SHP77 treated with DMSO at 0.1 percent for 48 hours (cell line): Measurements from ENCODE around the gene DDX6.
"Not testable (repeated sequence)": the region's sequence is repeated elsewhere in the genome, so short reads cannot be mapped to it uniquely, and the experiment has no call there.

Experiments
- DNase-seq: peaks from one replicate; lab custom pipeline; 2025; lab: John Stamatoyannopoulos, UW

Gene DDX6

GRCh38 chr11:118791961-118792569, 1.1 kb upstream of the DDX6 start:
- DNase-seq: no peak

DNA sequence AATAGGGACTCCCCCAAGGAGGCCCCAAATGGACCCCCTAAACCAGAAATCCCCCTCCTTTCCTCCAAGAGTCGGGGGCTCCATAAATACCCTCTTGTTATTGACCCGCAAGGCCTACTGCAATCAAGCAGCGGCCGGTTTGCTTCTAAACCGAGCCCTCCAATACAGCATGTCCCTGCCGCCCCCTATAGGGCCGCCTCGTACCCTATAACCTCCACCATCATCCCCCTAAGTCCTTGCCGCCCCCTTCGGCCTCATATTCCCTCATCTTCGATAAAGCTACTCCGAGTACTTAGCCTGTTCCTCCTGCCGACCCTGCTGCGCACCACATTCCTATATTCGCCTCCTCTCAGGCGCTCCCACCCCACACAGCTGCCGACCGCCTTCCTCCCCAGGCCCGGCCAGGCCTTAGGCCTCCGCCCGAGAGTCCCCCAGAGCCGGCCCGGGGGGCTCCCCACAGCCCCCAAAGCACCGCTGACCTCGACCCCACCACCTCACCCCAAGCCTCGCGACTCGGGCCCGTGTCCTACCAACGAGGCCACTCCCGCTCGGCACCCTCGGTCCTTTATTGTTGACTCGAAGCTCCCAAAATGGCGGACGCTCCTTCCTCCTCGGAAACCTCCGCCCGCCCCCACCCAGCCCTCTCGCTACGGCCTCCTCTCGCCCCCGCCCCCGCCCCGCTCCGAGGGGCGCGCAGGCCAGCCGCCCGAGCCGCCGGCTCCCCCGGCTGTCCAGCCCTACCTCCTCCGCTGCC, 430 bp downstream of the DDX6 start:
- DNase-seq: peak; percentile 18

GRCh38 chr11:118789501-118790356, 1.2 kb downstream of the DDX6 start:
- no peak for DNase-seq

GRCh38 chr11:118786657-118787056, 4.3 kb downstream of the DDX6 start:
- DNase-seq: no peak

- DNase-seq: no peak
Measured at GRCh38 chr11:118785362-118785761, 5.6 kb downstream of the DDX6 start.

GRCh38 chr11:118783724-118784495, 7.1 kb downstream of the DDX6 start:
- DNase-seq: no peak

- not testable (repeated sequence) for DNase-seq
Measured at GRCh38 chr11:118783324-118783723, 7.6 kb downstream of the DDX6 start.

DNA sequence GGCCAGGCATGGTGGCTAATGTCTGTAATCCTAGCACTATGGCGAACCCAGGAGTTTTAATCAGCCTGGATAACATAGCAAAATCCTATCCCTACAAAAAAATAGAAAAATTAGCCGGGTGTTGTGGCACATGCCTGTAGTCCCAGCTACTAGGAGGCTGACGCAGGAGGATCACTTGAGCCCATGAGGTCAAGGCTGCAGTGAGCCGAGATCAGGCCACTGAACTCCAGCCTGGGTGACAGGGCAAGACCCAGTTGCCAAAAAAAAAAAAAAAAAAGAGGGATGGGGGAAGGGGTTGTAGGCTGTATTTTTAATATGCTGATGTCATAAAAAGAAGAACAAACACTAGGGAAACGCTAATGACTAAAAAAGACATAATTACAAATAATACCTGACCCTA, 12.1 kb downstream of the DDX6 start:
- DNase-seq: no peak

DNA sequence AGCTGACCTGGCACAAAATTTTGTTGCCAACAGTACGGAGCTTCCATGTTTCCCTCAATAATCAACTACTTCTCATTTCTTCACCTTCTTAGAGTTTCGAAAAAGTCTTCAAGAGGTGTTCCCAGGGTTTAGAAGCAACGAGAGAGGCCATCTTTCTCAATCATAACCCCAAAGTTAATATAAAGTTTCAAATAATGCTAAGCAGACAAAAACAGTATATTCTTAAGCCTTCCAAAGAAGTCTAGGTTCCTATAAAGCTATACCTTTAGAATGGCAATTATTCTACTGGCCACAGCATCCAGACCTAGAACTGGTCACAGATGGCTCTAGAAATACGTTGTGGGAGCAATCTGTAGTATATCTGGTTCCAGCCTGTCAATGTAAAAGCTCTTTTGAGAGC, 16.9 kb downstream of the DDX6 start:
- DNase-seq: no peak

GRCh38 chr11:118771547-118772288, 19.2 kb downstream of the DDX6 start:
- DNase-seq: no peak

DNA sequence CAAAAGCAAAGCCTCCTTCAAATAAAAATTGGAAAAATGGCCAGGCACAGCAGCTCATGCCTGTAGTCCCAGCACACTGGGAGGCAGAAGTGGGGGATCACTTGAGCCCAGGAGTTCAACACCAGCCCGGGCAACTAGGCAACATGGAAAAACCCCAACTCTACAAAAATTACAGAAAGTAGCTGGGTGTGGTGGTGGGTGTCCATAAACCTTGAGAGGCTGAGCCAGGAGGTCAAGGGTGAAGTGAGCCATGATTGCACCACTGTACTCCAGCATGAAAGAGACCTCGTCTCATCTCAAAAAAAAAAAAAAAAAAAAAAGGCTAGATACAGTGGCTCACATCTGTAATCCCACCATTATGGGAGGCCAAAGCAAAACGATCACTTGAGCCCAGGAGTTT, 22.3 kb downstream of the DDX6 start:
- DNase-seq: no peak

- DNase-seq: no peak
Measured at GRCh38 chr11:118766035-118766434, 24.9 kb downstream of the DDX6 start.

DNA sequence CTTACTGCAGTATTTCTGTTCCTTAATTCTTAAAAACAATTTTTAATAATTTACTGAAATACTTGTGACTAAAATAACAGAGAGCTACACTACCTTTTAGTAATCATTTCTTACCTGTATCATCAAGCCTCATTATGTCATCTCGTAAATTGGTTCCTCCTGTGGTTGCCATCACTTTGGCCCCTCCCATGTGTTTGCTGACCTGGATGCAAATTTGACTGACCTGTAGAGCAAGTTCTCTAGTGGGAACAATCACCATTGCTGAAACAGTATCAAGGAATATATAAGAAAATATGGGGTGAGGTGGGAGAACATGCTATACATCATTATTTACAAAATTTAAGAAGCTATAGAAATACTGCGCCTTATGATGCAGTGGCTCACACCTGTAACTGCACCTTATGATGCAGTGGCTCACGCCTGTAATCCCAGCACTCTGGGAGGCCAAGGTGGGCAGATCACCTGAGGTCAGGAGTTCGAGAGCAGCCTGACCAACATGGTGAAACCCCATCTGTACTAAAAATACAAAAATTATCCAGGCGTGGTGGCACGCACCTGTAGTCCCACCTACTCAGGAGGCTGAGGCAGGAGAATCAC, 25.8 kb downstream of the DDX6 start:
- DNase-seq: not testable (repeated sequence)

- no peak for DNase-seq
Measured at GRCh38 chr11:118763041-118763440, 27.9 kb downstream of the DDX6 start.

GRCh38 chr11:118761981-118762380, 29.0 kb downstream of the DDX6 start:
- DNase-seq: not testable (repeated sequence)

- DNase-seq: no peak
Measured at GRCh38 chr11:118757876-118758399, 33.0 kb downstream of the DDX6 start.

DNA sequence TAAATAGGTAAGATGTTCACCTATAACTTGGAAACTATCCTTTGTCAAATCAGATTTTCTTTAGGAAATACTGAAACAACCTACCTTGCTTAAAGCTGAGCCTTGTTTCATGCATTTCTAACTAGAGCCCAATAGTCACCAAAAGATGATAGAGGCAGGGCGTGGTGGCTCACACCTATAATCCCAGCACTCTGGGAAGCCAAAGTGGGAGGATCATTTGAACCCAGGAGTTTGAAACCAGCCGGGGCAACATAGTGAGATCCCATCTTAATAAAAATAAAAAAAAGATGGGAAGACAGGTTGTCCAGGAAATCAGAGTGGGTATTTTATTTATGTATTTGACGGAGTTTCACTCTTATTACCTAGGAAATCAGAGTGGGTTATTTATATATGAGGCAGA, 38.3 kb downstream of the DDX6 start:
- DNase-seq: no peak

DNA sequence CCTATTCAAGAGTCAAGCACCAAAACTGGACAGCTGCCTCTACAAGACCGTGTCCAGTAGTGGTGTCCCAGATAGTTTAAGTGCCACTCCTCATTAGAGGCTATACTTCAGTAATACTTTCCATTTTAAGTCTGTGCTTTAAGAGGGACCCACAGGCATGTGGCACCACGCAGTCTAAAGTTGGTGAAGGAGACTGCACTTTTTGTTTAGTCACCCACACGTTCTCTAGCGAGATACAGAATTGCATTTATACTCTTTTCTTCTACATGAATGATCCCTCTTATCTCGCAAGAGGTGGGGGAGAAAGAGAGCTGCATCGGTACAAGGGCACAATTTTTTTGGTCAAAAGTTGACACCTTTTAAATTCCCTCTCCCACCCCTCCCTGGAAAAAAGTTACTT, 41.5 kb downstream of the DDX6 start:
- DNase-seq: no peak

DNA sequence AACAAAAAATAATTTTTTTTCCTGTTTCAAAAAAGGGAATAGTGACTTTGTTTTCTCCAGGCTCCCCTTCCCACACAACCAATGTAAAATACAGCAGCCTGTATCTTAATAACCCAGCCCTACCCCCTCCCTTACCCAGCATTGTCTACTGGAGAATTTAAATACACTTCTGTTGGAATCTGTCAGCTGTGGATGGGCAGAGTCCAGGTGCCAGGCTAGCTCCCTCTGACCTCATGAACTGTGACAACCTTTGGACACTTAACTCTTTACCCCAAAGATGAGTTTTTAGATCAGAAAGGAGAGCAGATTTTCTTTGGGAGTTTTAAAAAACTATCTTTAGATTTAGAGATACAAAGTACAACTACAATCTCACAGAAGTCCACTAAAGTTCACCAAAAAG, 42.9 kb downstream of the DDX6 start:
- DNase-seq: no peak

GRCh38 chr11:118746988-118747585, 43.9 kb downstream of the DDX6 start:
- no peak for DNase-seq
